H9 (cell line): ENCODE results near the gene ADGRF1. TPM values are rescaled to one million over a fixed set of nuclear protein-coding genes. Genes with fewer than 3 reads are reported as not detected.

Experiments
- DNase-seq: peaks from one replicate; pipeline ENCODE4 v3.0.0-alpha.2; 2017
- H2AFZ ChIP-seq: one replicate; pipeline ENCODE4 v1.6.1; 2013; ENCODE audit warnings: mild to moderate bottlenecking, low read length, control low read depth, moderate library complexity
- H2AK5ac ChIP-seq: 2 replicates; pipeline ENCODE4 v1.6.1; 2013; ENCODE audit warnings: low read length, control low read depth, mixed read lengths; ENCODE audit not compliant: insufficient read length
- H2BK120ac ChIP-seq: one replicate; pipeline ENCODE4 v1.6.1; 2013; ENCODE audit warnings: low read depth, mild to moderate bottlenecking, low read length, control low read depth, inconsistent platforms; ENCODE audit not compliant: poor library complexity, severe bottlenecking
- H2BK12ac ChIP-seq: 2 replicates; pipeline ENCODE4 v1.6.1; 2013; ENCODE audit warnings: low read length, control low read depth, mixed read lengths, low read depth; ENCODE audit not compliant: insufficient read length
- H2BK15ac ChIP-seq: 2 replicates; pipeline ENCODE4 v1.6.1; 2013; ENCODE audit warnings: low read depth, low read length, control low read depth
- H2BK20ac ChIP-seq: one replicate; pipeline ENCODE4 v1.6.1; 2013; ENCODE audit warnings: low read depth, mild to moderate bottlenecking, low read length, control low read depth, inconsistent platforms; ENCODE audit not compliant: poor library complexity, severe bottlenecking
- H2BK5ac ChIP-seq: 2 replicates; pipeline ENCODE4 v1.6.1; 2013; ENCODE audit warnings: low read length, control low read depth, mixed read lengths; ENCODE audit not compliant: insufficient read length
- H3K14ac ChIP-seq: 2 replicates; pipeline ENCODE4 v1.6.1; 2013; ENCODE audit warnings: low read length, control low read depth; ENCODE audit not compliant: insufficient read depth
- H3K18ac ChIP-seq: 2 replicates; pipeline ENCODE4 v1.6.1; 2013; ENCODE audit warnings: low read depth, mild to moderate bottlenecking, mixed read lengths, low read length, control low read depth; ENCODE audit not compliant: insufficient read length
- H3K23ac ChIP-seq: 2 replicates; pipeline ENCODE4 v1.6.1; 2013; ENCODE audit warnings: low read length, control low read depth, mixed read lengths, low read depth; ENCODE audit not compliant: insufficient read length
- H3K23me2 ChIP-seq: 2 replicates; pipeline ENCODE4 v1.6.1; 2013; ENCODE audit warnings: low read depth, mild to moderate bottlenecking, mixed read lengths, low read length, control low read depth; ENCODE audit not compliant: insufficient read length, poor library complexity, severe bottlenecking
- H3K27ac ChIP-seq: 2 replicates; pipeline ENCODE4 v1.5.1; 2013; ENCODE audit warnings: low read length, control low read depth, mixed read lengths, low read depth; ENCODE audit not compliant: insufficient read length
- H3K27me3 ChIP-seq: 2 replicates; pipeline ENCODE4 v1.6.1; 2013; ENCODE audit warnings: low read length, control low read depth, inconsistent platforms; ENCODE audit not compliant: insufficient read depth
- H3K4ac ChIP-seq: 2 replicates; pipeline ENCODE4 v1.6.1; 2013; ENCODE audit warnings: low read depth, mild to moderate bottlenecking, control low read depth, inconsistent platforms, low read length, moderate library complexity
- H3K4me1 ChIP-seq: 2 replicates; pipeline ENCODE4 v1.6.1; 2013; ENCODE audit warnings: low read length, control low read depth, inconsistent platforms; ENCODE audit not compliant: insufficient read depth
- H3K4me2 ChIP-seq: 2 replicates; pipeline ENCODE4 v1.6.1; 2013; ENCODE audit warnings: low read length, control low read depth, mixed read lengths; ENCODE audit not compliant: insufficient read length, insufficient read depth
- H3K56ac ChIP-seq: 2 replicates; pipeline ENCODE4 v1.6.1; 2013; ENCODE audit warnings: low read depth, mild to moderate bottlenecking, mixed read lengths, low read length, control low read depth; ENCODE audit not compliant: insufficient read length
- H3K79me1 ChIP-seq: 2 replicates; pipeline ENCODE4 v1.6.1; 2013; ENCODE audit warnings: low read depth, mild to moderate bottlenecking, moderate library complexity, low read length, control low read depth, inconsistent platforms; ENCODE audit not compliant: insufficient read depth, poor library complexity, severe bottlenecking
- H3K79me2 ChIP-seq: 2 replicates; pipeline ENCODE4 v1.6.1; 2013; ENCODE audit warnings: low read length, control low read depth, inconsistent platforms; ENCODE audit not compliant: insufficient read depth
- H3K9ac ChIP-seq: 2 replicates; pipeline ENCODE4 v1.6.1; 2013; ENCODE audit warnings: low read length, control low read depth, mixed read lengths; ENCODE audit not compliant: insufficient read length; ENCODE audit errors: extremely low read depth
- H3K9me3 ChIP-seq: one replicate; pipeline ENCODE4 v1.6.1; 2013; ENCODE audit warnings: low read depth, low read length, inconsistent platforms; ENCODE audit not compliant: control insufficient read depth
- H3T11ph ChIP-seq: one replicate; pipeline ENCODE4 v1.6.1; 2013; ENCODE audit warnings: mild to moderate bottlenecking, low read length, control low read depth, inconsistent platforms
- H4K20me1 ChIP-seq: one replicate; pipeline ENCODE4 v1.6.1; 2013; ENCODE audit not compliant: control insufficient read depth, insufficient read length, insufficient read depth
- H4K5ac ChIP-seq: 2 replicates; pipeline ENCODE4 v1.6.1; 2013; ENCODE audit warnings: low read depth, mild to moderate bottlenecking, mixed read lengths, low read length, control low read depth; ENCODE audit not compliant: insufficient read length
- H4K8ac ChIP-seq: replicated peaks from 2 replicates; pipeline ENCODE4 v1.6.1; 2013; ENCODE audit warnings: low read length, control low read depth, mixed read lengths, low read depth; ENCODE audit not compliant: insufficient read length
- H4K91ac ChIP-seq: 2 replicates; pipeline ENCODE4 v1.6.1; 2013; ENCODE audit warnings: low read depth, mild to moderate bottlenecking, moderate library complexity, mixed read lengths, low read length, control low read depth; ENCODE audit not compliant: insufficient read length
- H3K27ac Mint-ChIP-seq, 3 experiments: 2 replicates in 2 of 3; 3 replicates in 1 of 3; pipeline ENCODE4 v1.8.0; 2020 to 2021; ENCODE audit warnings: mixed read lengths in 3 of 3, mild to moderate bottlenecking in 1 of 3, moderate library complexity in 1 of 3
- H3K27me3 Mint-ChIP-seq: 2 replicates; pipeline ENCODE4 v1.8.0; 2021; ENCODE audit warnings: low read depth, mild to moderate bottlenecking, moderate library complexity, mixed read lengths
- H3K36me3 Mint-ChIP-seq, 3 experiments: 2 replicates in 2 of 3; 3 replicates in 1 of 3; pipeline ENCODE4 v1.8.0; 2020 to 2021; ENCODE audit warnings: low read depth in 3 of 3, mixed read lengths in 3 of 3; ENCODE audit not compliant: insufficient read depth in 1 of 3
- H3K4me1 Mint-ChIP-seq, 2 experiments: 2 replicates each; pipeline ENCODE4 v1.8.0; 2020; ENCODE audit warnings: mixed read lengths in 2 of 2
- H3K4me3 Mint-ChIP-seq, 2 experiments: 2 replicates in 1 of 2; 3 replicates in 1 of 2; pipeline ENCODE4 v1.8.0; 2020 to 2021; ENCODE audit warnings: mild to moderate bottlenecking in 2 of 2, mixed read lengths in 2 of 2, moderate library complexity in 1 of 2
- H3K9me3 Mint-ChIP-seq, 2 experiments: 2 replicates in 1 of 2; 3 replicates in 1 of 2; pipeline ENCODE4 v1.8.0; 2020; ENCODE audit warnings: mild to moderate bottlenecking in 2 of 2, mixed read lengths in 2 of 2, moderate library complexity in 1 of 2
- WGBS: extraction: QIAGEN DNeasy Blood & Tissue Kit; methylation state at CpG from one replicate; pipeline ENCODE4 v1.1.7; 2013; ENCODE audit warnings: missing lambda C conversion rate, low lambda C conversion rate, mixed read lengths; ENCODE audit not compliant: insufficient read length; ENCODE audit errors: extremely low coverage; 5-methylcytosine and 5-hydroxymethylcytosine counted together
- total RNA-seq: library from RNA; stranded (reverse); gene quantifications from 2 replicates; pipeline ENCODE4 v1.2.1, GENCODE V29; 2021
- TF ChIP-seq, protein P1 (sequence below): fragments of 200-600 bp; sonication (generic); conservative IDR thresholded peaks from 3 replicates; pipeline ENCODE4 v1.8.0; 2021; ENCODE audit warnings: antibody characterized with exemption, mild to moderate bottlenecking

Gene ADGRF1
- total RNA-seq, 1 experiment from 2014 or later, result not detected

DNA sequence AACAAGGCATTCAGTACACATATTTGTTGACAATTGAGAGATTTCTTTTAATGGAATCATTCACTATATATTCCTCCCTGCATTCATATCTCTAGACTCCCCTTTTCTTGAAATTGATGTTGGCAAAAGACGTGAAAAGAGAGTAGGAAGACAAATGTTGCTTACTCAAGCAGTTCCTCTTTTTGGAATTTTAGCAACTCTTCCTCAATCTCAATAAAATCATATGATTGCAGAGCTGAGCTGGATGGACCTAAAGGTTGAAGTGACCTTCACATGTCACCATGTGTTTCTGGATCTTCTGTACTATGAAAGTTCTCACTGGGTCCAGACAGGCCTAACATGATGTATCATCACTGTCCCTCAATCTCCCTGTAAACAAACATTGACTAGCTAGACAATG, 18.6 kb downstream of the ADGRF1 start:
- Histone ChIP-seq H3K9me3 (no peaks in the 10 kb centered on the region), H4K8ac (no peak overlapping the region), H3K27me3 (no peaks in the 10 kb centered on the region), H3K79me2 (no peaks in the 10 kb centered on the region), H3K4me1 (no peaks in the 10 kb centered on the region), H4K91ac (no peak overlapping the region), H3K23me2 (no peaks in the 10 kb centered on the region), H3K18ac (no peak overlapping the region), H3K27ac (no peak overlapping the region), H3K79me1 (no peaks in the 10 kb centered on the region), H3K14ac (no peak overlapping the region), H2AFZ (no peak overlapping the region), H2BK5ac (no peak overlapping the region), H2BK15ac (no peak overlapping the region), H3T11ph (no peak overlapping the region), H2BK20ac (no peak overlapping the region), H3K4me2 (no peak overlapping the region), H2BK12ac (no peak overlapping the region), H4K5ac (no peak overlapping the region), H3K23ac (no peak overlapping the region), H3K4ac (no peak overlapping the region), H2AK5ac (no peak overlapping the region), H3K9ac (no peak overlapping the region), H3K56ac (no peak overlapping the region), H2BK120ac (no peak overlapping the region), H4K20me1 (no peaks in the 10 kb centered on the region)
- no peaks in the 10 kb centered on the region for H3K9me3 Mint-ChIP-seq
- H3K4me3 Mint-ChIP-seq, result no peak overlapping the region
- no peaks in the 10 kb centered on the region for H3K36me3 Mint-ChIP-seq
- no peaks in the 10 kb centered on the region for H3K4me1 Mint-ChIP-seq
- no peak for DNase-seq
- no peaks in the 10 kb centered on the region for H3K27me3 Mint-ChIP-seq
- TF ChIP-seq, protein P1, sequence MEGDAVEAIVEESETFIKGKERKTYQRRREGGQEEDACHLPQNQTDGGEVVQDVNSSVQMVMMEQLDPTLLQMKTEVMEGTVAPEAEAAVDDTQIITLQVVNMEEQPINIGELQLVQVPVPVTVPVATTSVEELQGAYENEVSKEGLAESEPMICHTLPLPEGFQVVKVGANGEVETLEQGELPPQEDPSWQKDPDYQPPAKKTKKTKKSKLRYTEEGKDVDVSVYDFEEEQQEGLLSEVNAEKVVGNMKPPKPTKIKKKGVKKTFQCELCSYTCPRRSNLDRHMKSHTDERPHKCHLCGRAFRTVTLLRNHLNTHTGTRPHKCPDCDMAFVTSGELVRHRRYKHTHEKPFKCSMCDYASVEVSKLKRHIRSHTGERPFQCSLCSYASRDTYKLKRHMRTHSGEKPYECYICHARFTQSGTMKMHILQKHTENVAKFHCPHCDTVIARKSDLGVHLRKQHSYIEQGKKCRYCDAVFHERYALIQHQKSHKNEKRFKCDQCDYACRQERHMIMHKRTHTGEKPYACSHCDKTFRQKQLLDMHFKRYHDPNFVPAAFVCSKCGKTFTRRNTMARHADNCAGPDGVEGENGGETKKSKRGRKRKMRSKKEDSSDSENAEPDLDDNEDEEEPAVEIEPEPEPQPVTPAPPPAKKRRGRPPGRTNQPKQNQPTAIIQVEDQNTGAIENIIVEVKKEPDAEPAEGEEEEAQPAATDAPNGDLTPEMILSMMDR, result no peak
- no peak overlapping the region for H3K27ac Mint-ChIP-seq
- no CpG with 5 or more reads among the region's 1 CpG for WGBS
